HG03025 (cell line): ENCODE results near the gene CSF2.

Experiments
- ATAC-seq: cut with Tn5 transposase; IDR thresholded peaks from one replicate; pipeline ENCODE4 v1.9.1; 2021; ENCODE audit warnings: mild to moderate bottlenecking, moderate library complexity; ENCODE audit not compliant: unreplicated experiment, low FRiP score

Gene CSF2

DNA sequence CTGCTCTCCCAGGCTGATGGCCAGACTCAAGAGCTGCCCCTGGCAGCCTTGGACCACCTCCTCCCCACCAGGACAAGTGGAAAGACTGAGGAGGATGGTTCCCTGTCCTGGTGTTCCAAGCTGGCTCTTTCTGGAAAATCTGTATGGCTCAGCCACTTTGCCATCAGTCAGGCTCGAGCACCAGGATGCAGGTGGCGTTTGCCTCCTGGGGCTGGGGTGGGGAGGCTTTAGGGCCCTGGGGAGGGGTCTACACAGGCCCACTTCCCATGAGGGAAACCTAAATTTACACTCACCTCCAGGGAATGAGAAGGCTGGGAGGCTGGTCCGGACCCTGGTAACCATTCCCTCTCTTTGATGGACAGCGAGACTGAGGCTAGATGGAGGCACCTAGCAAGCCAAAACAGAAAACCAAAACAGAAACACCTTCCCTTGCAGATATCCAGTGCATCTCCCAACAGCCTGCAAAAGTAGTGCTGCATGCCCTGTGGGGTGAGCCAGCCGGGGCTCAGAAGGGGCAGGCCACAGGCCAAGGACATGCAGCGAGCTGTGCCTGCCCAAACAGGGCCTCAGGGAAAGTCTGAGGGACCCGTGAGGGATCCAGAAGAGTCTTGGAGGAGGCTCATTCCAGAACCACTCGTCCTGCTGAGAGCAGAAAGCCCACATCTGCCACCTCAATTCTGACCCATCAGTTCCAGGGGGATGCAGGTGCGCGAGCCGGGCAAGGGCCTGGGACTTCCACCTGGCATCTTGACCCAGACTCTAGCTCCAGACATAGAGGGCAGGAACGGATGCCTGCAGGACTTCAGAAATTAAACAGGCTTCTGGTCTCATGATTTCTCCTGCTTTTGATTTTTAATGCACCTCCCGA lies 5.4 kb upstream of the CSF2 start:
- ATAC-seq, result no peak

- no peak for ATAC-seq
Measured at GRCh38 chr5:132069561-132069960, 4.0 kb upstream of the CSF2 start.

- ATAC-seq, result no peak
Measured at GRCh38 chr5:132069994-132070393, 3.6 kb upstream of the CSF2 start.

DNA sequence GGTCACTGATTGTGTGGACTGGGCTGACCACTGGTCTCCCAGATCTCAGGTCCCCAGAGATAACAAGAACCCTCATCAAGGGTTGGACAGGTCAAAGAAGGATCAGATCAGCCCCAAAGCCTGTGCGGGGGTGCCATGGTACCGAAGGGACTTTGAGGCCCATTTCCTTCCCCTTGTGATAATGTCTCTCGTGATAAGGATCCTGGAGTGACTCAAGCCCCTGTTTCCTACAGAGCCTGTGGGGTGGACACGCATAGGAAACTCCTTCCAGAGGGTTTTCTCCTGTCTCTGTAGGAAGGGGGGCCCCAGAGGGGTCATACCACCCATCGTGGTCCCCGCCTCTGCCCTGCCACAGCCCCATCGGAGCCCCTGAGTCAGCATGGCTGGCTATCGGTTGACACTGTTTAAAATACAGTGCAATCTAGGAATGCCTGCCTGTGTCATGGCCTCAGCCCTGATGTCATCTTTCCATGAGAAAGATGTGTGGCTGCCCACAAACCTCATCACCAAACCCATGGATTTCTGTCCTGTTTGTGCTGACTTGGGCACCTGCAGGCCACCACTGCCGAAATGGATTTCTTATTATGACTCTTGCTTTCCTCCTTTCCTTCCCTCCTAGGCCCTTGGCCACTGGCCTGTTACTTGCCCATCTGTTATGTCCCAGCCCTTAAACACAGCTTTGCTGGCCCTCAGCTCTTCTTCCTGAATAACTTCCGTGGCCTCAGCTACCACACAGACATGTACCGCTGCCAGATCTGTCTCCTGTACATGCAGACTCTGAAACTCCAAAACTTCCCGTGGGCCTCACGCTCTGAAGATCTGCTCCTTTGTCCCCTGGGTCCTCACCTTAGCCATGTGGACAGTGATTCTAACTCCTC lies 2.9 kb upstream of the CSF2 start:
- no peak for ATAC-seq

DNA sequence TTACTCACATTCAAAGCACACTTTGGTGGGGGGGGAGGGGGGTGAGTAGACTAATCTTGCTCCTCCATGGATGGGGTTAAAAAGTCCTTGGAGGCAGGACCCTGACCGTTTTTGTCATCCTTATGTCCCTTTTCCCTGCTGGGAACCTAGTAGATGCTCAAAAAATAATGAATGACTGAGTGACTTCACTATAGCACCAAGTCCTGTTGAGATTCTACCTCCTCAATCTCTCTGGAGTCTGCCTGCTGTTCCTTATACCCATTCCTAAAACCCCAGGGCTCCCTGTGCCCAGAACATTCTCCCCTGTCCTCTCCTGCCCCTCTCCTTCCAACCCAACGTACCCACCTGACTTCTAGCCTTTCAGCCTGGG lies 2.3 kb upstream of the CSF2 start:
- ATAC-seq, result no peak

GRCh38 chr5:132072070-132072469 lies 1.5 kb upstream of the CSF2 start:
- no peak for ATAC-seq

GRCh38 chr5:132072528-132072927 lies 1.1 kb upstream of the CSF2 start:
- no peak for ATAC-seq

DNA sequence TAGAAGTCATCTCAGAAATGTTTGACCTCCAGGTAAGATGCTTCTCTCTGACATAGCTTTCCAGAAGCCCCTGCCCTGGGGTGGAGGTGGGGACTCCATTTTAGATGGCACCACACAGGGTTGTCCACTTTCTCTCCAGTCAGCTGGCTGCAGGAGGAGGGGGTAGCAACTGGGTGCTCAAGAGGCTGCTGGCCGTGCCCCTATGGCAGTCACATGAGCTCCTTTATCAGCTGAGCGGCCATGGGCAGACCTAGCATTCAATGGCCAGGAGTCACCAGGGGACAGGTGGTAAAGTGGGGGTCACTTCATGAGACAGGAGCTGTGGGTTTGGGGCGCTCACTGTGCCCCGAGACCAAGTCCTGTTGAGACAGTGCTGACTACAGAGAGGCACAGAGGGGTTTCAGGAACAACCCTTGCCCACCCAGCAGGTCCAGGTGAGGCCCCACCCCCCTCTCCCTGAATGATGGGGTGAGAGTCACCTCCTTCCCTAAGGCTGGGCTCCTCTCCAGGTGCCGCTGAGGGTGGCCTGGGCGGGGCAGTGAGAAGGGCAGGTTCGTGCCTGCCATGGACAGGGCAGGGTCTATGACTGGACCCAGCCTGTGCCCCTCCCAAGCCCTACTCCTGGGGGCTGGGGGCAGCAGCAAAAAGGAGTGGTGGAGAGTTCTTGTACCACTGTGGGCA lies 642 bp downstream of the CSF2 start:
- no peak for ATAC-seq

- no peak for ATAC-seq
Measured at GRCh38 chr5:132074772-132075718, 1.5 kb downstream of the CSF2 start.

GRCh38 chr5:132075719-132076077 lies 2.1 kb downstream of the CSF2 start:
- ATAC-seq, result no peak

GRCh38 chr5:132076202-132076830 lies 2.7 kb downstream of the CSF2 start:
- no peak for ATAC-seq

GRCh38 chr5:132076983-132077382 lies 3.4 kb downstream of the CSF2 start:
- ATAC-seq, result no peak

GRCh38 chr5:132079081-132079480 lies 5.5 kb downstream of the CSF2 start:
- ATAC-seq, result no peak

DNA sequence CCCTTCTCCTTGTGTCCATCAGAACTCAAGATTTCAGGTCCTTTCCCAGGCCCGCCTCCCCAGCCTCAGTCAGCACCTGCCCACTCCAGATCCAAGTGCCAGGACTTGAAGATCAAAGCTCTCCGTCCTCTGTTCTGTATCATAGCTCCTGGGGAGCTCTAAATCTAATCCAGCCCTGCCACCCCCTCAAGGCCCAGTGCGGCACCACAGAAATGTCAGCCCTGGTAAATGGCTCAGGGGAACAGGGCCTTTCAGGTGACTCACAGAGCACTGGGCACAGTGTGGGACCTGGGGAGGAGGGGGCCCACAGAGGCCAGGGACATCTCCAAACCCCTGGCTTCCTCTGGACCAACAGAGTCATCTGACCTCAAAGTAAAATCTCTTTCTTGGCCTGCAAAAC lies 6.0 kb downstream of the CSF2 start:
- no peak for ATAC-seq

GRCh38 chr5:132080595-132080994 lies 7.0 kb downstream of the CSF2 start:
- no peak for ATAC-seq

- ATAC-seq, result no peak
Measured at GRCh38 chr5:132081458-132081857, 7.9 kb downstream of the CSF2 start.

- no peak for ATAC-seq
Measured at GRCh38 chr5:132082329-132083023, 8.9 kb downstream of the CSF2 start.

GRCh38 chr5:132083071-132083678 lies 9.6 kb downstream of the CSF2 start:
- no peak for ATAC-seq

DNA sequence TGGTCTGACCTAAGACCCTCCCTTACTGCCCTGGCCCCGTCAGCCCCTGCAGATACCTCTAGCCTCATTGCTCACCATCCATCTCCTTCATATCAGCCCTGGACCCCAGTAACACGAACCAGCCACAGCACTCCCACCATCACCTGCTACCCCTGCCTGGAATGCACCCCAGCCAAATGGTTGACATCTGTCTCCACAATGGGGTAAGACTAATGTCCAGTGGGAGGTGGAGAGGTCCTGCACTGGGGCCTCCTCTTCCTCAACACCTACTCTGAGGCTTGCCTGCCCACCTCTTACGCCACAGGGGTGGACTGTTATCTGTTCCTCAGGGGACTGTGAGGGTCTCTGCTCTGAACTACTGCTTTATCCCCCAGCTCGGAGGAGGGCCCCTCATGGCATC lies 12.1 kb downstream of the CSF2 start:
- no peak for ATAC-seq
